Body of pancreas (tissue), 4 donors: ENCODE data around the gene QARS1. TPM values are rescaled to one million over a fixed set of nuclear protein-coding genes. Genes with fewer than 3 reads are reported as not detected.

Source experiments
- ATAC-seq: fragments of 150-250 bp; one replicate; pipeline ENCODE4 v1.9.1; 2016
- DNase-seq, 4 donors: peaks; one replicate each; pipeline ENCODE4 v3.0.0-alpha.2; 2019
- H3K27ac ChIP-seq, 4 donors: fragments of 200-600 bp; sonication (generic); 1 replicate in 3 of 4; 2 replicates in 1 of 4; pipeline versions ENCODE4 v1.5.1 to v1.6.1; 2016 to 2019; ENCODE audit warnings: mild to moderate bottlenecking in 1 of 4, mixed read lengths in 1 of 4, moderate library complexity in 1 of 4
- H3K27me3 ChIP-seq, 2 donors: fragments of 200-600 bp; sonication (generic); one replicate each; pipeline ENCODE4 v1.6.0; 2016; ENCODE audit warnings: mild to moderate bottlenecking in 1 of 2
- H3K36me3 ChIP-seq, 2 donors: fragments of 200-600 bp; sonication (generic); replicated peaks in 1 of 2; 2 replicates each; pipeline ENCODE4 v1.5.1; 2016; ENCODE audit warnings: low read depth in 2 of 2; ENCODE audit not compliant: insufficient read depth in 1 of 2
- H3K4me1 ChIP-seq: fragments of 200-600 bp; sonication (generic); one replicate; pipeline ENCODE4 v1.6.0; 2016
- H3K4me3 ChIP-seq, 2 donors: fragments of 200-600 bp; sonication (generic); 1 replicate in 1 of 2; 2 replicates in 1 of 2; pipeline ENCODE4 v1.5.1; 2016 to 2019
- H3K9me3 ChIP-seq, 3 donors: fragments of 200-600 bp; sonication (generic); 1 replicate in 2 of 3; 2 replicates in 1 of 3; pipeline ENCODE4 v1.5.1; 2016
- CTCF ChIP-seq, 7 experiments: fragments of 450-650 bp in 4 of 7; fragments of 200-600 bp in 3 of 7; sonication (generic) in 3 of 7; IDR thresholded peaks; one replicate each; pipeline ENCODE4 v1.5.1; 2016 to 2019; ENCODE audit warnings: antibody characterized with exemption in 7 of 7
- POLR2A ChIP-seq, 3 donors: fragments of 450-650 bp; IDR thresholded peaks; one replicate each; pipeline ENCODE4 v1.6.1; 2016; ENCODE audit warnings: antibody characterized with exemption in 3 of 3, mild to moderate bottlenecking in 2 of 3
- WGBS, 2 donors: methylation state at CpG; one replicate each; pipeline ENCODE4 v1.1.5; 2017; 5-methylcytosine and 5-hydroxymethylcytosine counted together
- intact Hi-C: fragments of 100-400 bp; cut with DNase I; formaldehyde crosslinking; loops from one replicate; pipeline ENCODE4 v1.15.1; 2023
- microRNA-seq, 2 donors: library from miRNA; unstranded; fragments of <30 nt; microRNA quantifications; one replicate each; pipeline ENCODE4, GENCODE V29; 2016; ENCODE audit warnings: borderline number of aligned reads in 2 of 2, borderline replicate concordance in 2 of 2
- small RNA-seq: library from RNA; depleted of rRNA; stranded (forward); fragments of <200 nt; gene quantifications from one replicate; pipeline ENCODE3, GENCODE V24; 2016
- total RNA-seq, 2 donors: library from RNA; depleted of rRNA; stranded (reverse); fragments of >200 nt; gene quantifications; one replicate each; pipeline ENCODE4 v1.1.0, GENCODE V29; 2016

QARS1 gene
- total RNA-seq, 2 donors from 2014 or later = 135 to 223 TPM

- TF ChIP-seq CTCF (IDR thresholded peaks at IDR 0.05) (no peak), POLR2A (IDR thresholded peaks at IDR 0.05) (no peak)
- no peaks in the 10 kb centered on the region for H3K9me3 ChIP-seq
- no peaks in the 10 kb centered on the region for H3K27me3 ChIP-seq
- H3K4me1 ChIP-seq = no peaks in the 10 kb centered on the region
- intact Hi-C loops = no loop called here
- WGBS, 2 donors = 91% methylated on average over 10 of the region's 10 CpGs; no CpG with 5 or more reads in 1 of the 2 donors
- H3K27ac ChIP-seq = no peak overlapping the region
- ATAC-seq (no peak), DNase-seq (no peak)
- H3K4me3 ChIP-seq = no peak overlapping the region
- peaks cover 13 to 18% of the 10 kb centered on the region in 2 donors for H3K36me3 ChIP-seq
Measured at GRCh38 chr3:49057268-49057667, 47.3 kb downstream of the QARS1 start.

GRCh38 chr3:49054344-49054862 lies 50.2 kb downstream of the QARS1 start:
- no peak for DNase-seq
- intact Hi-C loops = no loop called here
- H3K4me3 ChIP-seq = no peak overlapping the region
- no peaks in the 10 kb centered on the region for H3K9me3 ChIP-seq
- peaks cover 13 to 19% of the 10 kb centered on the region in 2 donors for H3K36me3 ChIP-seq
- ATAC-seq = no peak
- H3K27ac ChIP-seq = no peak overlapping the region
- no peaks in the 10 kb centered on the region for H3K27me3 ChIP-seq
- no peaks in the 10 kb centered on the region for H3K4me1 ChIP-seq
- TF ChIP-seq CTCF (IDR thresholded peaks at IDR 0.05) = no peak
- TF ChIP-seq POLR2A (IDR thresholded peaks at IDR 0.05) = no peak
- WGBS, 2 donors = 96 to 100% methylated on average over 2 of the region's 2 CpGs

GRCh38 chr3:49053543-49053942 lies 51.0 kb downstream of the QARS1 start:
- Histone ChIP-seq H3K27ac (no peak overlapping the region), H3K27me3 (no peaks in the 10 kb centered on the region), H3K4me1 (no peaks in the 10 kb centered on the region), H3K9me3 (no peaks in the 10 kb centered on the region), H3K36me3 (peaks cover 13 to 19% of the 10 kb centered on the region in 2 donors), H3K4me3 (no peak overlapping the region)
- TF ChIP-seq CTCF (IDR thresholded peaks at IDR 0.05) (no peak), POLR2A (IDR thresholded peaks at IDR 0.05) (no peak)
- 91 to 100% methylated on average over 1 of the region's 1 CpG for WGBS, 2 donors
- no peak for ATAC-seq
- no peak for DNase-seq
- intact Hi-C loops = no loop called here

Small RNA genes lying within 50 kb of the gene (microRNA-seq; reads per million reads assigned to microRNA genes)
- 0 reads per million in 2 donors for gene MIR6890

Small RNA genes lying within 50 kb of the gene (small RNA-seq; reads per million reads assigned to genes)
- gene RN7SL182P = not detected

Other genes starting within 250 kb of the QARS1 start
- 10 to 100 TPM; 20.8 to 31.4 TPM for gene SLC25A20, start 205.9 kb downstream of the QARS1 start, total RNA-seq
- 10 to 100 TPM; 43.1 to 99.5 TPM for gene ARIH2, start 185.9 kb downstream of the QARS1 start, total RNA-seq
- 10 to 100 TPM; 72.9 to 73.8 TPM for gene P4HTM, start 114.5 kb downstream of the QARS1 start, total RNA-seq
- 100 to 1,000 TPM; 109 to 136 TPM for gene WDR6, start 97.4 kb downstream of the QARS1 start, total RNA-seq
- gene DALRD3, start 86.2 kb downstream of the QARS1 start, total RNA-seq = 10 to 100 TPM; 67.6 to 72.6 TPM
- gene NDUFAF3, start 82.6 kb downstream of the QARS1 start, total RNA-seq = 10 to 100 TPM; 25.7 to 55.0 TPM
- 100 to 1,000 TPM in 1 of 2 donors, 10 to 100 TPM in 1; 92.6 to 166 TPM for gene IMPDH2, start 75.4 kb downstream of the QARS1 start, total RNA-seq
- gene QRICH1, start 10.7 kb downstream of the QARS1 start, total RNA-seq = 10 to 100 TPM; 63.6 to 67.9 TPM
- gene USP19, start 16.1 kb upstream of the QARS1 start, total RNA-seq = 10 to 100 TPM; 30.6 to 33.6 TPM
- gene LAMB2, start 28.3 kb upstream of the QARS1 start, total RNA-seq = 100 to 1,000 TPM; 204 to 337 TPM
- gene CCDC71, start 61.6 kb upstream of the QARS1 start, total RNA-seq = 10 to 100 TPM; 15.5 to 19.5 TPM
- gene KLHDC8B, start 66.8 kb upstream of the QARS1 start, total RNA-seq = 10 to 100 TPM; 19.5 to 22.1 TPM
- 1 to 10 TPM; 4.9 TPM for gene C3orf62, start 172.5 kb upstream of the QARS1 start, total RNA-seq
- gene USP4, start 235.3 kb upstream of the QARS1 start, total RNA-seq = 10 to 100 TPM; 13.2 to 24.7 TPM